Amniotic stem cell (primary cell): ENCODE results near the gene PELO.
"Not testable (repeated sequence)": the region's sequence is repeated elsewhere in the genome, so short reads cannot be mapped to it uniquely, and the experiment has no call there.

Experiments used
- DNase-seq: peaks from one replicate; lab custom pipeline; 2025; lab: John Stamatoyannopoulos, UW

PELO gene

DNA sequence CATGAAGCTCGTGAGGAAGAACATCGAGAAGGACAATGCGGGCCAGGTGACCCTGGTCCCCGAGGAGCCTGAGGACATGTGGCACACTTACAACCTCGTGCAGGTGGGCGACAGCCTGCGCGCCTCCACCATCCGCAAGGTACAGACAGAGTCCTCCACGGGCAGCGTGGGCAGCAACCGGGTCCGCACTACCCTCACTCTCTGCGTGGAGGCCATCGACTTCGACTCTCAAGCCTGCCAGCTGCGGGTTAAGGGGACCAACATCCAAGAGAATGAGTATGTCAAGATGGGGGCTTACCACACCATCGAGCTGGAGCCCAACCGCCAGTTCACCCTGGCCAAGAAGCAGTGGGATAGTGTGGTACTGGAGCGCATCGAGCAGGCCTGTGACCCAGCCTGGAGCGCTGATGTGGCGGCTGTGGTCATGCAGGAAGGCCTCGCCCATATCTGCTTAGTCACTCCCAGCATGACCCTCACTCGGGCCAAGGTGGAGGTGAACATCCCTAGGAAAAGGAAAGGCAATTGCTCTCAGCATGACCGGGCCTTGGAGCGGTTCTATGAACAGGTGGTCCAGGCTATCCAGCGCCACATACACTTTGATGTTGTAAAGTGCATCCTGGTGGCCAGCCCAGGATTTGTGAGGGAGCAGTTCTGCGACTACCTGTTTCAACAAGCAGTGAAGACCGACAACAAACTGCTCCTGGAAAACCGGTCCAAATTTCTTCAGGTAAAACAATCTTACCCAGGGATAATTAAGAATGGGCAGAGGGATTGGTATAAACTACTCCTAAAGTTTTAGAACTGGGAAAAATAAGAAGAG lies 12.9 kb downstream of the PELO start:
- peak; percentile 28 for DNase-seq

DNA sequence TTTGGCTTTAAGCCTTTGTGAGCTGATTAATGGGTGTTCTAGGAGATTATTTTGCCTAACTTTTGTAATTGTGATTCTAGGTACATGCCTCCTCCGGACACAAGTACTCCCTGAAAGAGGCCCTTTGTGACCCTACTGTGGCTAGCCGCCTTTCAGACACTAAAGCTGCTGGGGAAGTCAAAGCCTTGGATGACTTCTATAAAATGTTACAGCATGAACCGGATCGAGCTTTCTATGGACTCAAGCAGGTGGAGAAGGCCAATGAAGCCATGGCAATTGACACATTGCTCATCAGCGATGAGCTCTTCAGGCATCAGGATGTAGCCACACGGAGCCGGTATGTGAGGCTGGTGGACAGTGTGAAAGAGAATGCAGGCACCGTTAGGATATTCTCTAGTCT lies 13.6 kb downstream of the PELO start:
- no peak for DNase-seq

DNA sequence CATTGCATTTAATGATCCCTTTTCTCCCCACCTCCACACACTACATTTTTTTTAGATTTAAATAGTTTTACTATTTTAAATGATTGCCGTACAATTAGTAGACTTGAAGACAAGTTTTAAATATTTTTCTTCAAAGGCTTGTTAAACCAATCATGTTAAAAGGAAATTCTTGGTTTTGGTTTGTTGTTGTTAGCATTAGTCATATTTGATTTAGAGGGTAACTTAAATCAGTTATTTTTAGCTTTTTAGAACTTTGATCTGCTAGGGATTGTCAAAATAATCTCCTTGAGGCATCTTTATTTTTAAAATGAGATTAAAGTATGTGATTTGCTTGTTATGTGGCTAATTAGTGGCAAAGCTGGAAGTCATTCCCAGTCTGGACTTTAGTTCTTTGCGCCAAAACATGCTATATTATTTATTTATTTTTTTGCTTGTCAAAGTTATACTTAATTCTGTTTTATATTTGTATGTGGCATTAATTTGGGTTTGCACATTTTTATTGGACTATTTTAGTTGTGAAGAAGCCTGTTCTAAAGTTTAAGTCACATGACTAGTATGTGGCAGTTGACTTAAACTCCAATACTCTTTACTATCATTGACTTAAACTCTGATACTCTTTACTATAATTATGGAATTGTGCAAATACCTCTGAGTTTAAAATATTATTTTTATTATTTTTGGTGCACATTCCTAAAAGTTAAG lies 14.7 kb downstream of the PELO start:
- no peak for DNase-seq

- DNase-seq = no peak
Measured at GRCh38 chr5:52802974-52803336, 15.2 kb downstream of the PELO start.

- DNase-seq = no peak
Measured at GRCh38 chr5:52804387-52804791, 16.7 kb downstream of the PELO start.

DNA sequence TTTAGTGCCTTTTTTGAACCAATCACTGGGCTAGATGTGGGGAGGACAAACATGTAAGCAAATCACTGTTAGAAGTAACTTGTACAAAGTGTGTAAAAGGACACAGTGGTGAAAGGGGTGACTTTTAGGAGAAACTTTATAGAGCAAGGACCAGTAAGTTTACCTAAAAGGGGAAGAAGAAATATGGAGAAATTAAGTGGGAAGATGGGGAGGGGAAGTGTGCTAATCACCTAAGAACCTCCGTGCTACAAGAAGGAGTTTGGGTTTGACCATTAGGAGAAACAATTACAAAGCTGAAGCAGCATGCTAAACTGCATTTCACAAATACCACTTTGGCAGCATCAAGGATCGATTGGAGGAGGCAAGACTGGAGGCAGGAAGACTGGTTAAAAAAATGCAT lies 17.3 kb downstream of the PELO start:
- DNase-seq = no peak

DNA sequence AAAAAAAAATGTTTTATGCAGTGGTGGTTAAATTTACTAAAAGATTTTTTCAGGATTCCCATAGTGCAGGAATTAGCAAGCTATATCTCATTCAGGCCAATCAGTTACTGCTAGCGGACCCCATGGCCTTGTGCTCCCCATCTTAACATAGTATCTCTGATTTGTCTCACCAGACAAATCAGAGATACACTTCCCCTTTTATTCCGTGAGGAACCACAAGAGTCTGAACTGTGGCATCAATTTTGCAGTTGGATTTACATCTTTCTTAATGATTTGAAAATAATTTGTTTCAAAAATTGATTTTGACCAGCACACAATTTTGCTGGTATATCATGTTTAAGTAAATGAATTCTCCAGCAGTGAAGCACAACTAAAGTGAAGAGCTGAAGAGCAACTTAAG lies 17.9 kb downstream of the PELO start:
- DNase-seq = no peak

- no peak for DNase-seq
Measured at GRCh38 chr5:52807037-52807436, 19.3 kb downstream of the PELO start.

- DNase-seq = no peak
Measured at GRCh38 chr5:52807723-52808122, 20.0 kb downstream of the PELO start.

GRCh38 chr5:52808316-52808901 lies 20.7 kb downstream of the PELO start:
- DNase-seq = no peak

DNA sequence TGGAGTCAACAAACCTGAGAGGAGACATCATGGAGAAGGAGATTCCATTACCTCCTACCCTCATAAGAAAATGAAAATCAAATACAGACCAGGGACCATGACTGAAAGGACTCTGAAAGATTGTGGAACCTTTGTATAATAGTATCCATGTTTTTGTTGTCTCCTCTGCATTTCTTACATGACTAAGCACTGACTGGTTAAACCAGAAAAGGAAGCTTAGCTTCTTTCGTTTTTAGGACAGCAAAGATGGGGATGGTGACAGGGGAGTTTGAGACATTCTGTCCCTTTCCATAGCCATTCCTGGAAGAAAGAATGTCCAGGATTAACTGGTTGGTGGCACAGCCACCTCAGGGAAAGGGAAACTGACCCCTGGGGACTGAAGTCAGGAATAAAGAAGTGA lies 22.2 kb downstream of the PELO start:
- no peak for DNase-seq

DNA sequence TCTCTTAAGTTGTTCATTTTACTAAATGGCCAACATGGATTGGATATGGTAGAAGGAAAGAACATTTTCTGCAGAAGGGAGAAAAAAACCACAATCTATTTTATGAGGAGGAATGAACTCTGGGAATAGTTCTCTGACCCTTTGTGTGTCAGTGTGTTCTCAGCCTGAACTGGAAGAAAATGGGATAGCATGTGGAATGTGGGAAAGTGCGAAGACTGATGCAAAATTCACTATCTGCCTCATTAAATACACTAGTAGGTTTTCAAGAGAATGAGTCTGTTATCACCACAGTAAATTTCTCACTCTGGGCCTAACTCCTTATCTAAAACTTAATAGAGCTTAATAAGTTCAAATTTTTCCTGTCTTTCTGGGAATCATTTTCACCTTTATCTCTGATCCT lies 22.7 kb downstream of the PELO start:
- no peak for DNase-seq

DNA sequence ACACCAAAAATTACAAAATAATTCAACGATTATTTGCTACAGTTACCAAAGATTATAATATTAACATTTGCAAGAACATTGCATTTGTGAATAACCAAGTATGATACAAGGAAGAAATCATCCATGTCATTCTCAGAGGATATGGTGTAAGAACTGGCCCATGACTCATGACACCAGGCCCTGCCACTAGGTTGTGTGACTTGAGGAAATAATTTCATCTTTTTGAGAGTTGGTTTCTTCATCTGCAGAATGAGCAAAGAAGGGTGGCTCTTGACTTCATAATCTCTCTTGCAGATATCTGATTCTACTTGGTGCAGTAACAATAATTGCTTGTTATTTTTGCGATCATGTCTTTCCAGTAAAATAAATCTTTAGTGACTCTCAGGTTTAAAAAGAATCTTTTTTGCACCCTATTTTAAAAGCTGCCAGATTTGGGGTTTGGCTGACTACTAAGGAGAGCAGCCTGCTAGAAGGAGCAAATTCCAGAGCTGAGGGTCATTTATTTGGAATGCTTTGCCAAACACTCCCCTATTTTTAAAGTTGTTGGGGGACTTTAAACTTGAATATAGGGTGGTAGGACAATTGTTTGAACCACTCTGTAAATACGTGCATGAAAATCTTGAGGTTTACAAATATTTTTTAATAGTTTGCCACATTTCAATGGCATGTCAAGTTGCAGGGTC lies 23.5 kb downstream of the PELO start:
- DNase-seq = peak; percentile 49

DNA sequence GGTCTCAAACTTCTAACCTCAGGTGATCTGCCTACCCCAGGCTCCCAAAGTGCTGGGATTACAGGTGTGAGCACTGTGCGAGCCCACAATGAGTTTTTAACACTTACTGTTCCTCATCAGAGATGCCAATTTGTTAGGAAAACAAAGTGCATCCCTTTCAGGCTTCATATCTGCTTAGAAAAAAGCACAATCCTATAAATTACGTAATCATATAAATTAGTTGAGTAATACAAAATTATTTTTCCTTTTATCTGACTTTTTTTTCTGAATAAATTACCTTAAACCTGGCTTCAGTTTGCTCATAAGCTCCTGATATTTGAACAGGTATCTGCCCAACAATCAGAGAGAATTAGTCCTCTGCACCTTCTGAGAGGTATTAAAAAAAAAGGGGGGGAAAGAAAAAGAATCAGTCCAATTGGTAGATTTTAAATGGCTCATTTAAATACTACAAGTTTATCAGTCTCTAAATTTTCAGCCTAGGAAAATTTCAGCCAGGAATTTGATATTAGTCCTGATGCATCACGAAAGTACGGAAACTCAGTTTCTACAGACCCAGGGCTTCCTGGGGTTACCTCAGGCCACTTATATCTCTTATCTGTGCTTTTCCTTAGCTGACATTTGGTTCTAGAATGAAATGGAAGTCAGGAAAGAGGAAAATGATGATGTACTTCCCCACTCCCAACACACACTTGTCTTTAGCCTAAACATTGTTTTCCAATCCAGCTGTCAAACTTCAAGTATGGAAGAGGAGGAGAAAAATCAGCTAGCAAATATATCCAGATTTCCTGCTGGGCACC lies 26.8 kb downstream of the PELO start:
- no peak for DNase-seq

GRCh38 chr5:52817818-52818217 lies 30.1 kb downstream of the PELO start:
- DNase-seq = no peak

GRCh38 chr5:52818360-52818759 lies 30.6 kb downstream of the PELO start:
- no peak for DNase-seq

- not testable (repeated sequence) for DNase-seq
Measured at GRCh38 chr5:52818807-52819206, 31.1 kb downstream of the PELO start.

- no peak for DNase-seq
Measured at GRCh38 chr5:52821901-52822300, 34.2 kb downstream of the PELO start.

GRCh38 chr5:52822437-52822836 lies 34.7 kb downstream of the PELO start:
- DNase-seq = no peak

GRCh38 chr5:52824827-52825226 lies 37.1 kb downstream of the PELO start:
- DNase-seq = no peak

DNA sequence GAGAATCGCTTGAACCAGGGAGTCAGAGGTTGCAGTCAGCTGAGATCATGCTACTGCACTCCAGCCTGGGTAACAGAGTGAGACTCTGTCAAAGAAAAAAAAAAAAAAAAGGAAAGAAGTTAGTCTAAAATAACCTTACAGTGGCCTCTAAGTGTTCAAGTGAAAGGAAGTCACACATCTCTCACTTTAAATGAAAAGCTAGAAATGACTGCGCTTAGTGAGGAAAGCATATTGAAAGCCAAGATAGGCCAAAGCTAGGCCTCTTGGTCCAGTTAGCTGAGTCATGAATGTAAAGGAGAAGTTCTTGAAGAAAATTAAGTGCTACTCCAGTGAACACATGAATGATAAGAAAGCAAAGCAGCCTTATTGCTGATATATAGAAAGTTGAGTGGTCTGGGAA lies 38.1 kb downstream of the PELO start:
- no peak for DNase-seq

GRCh38 chr5:52827815-52828214 lies 40.1 kb downstream of the PELO start:
- no peak for DNase-seq
